Measurements from ENCODE around the gene KRT1. TPM values are rescaled to one million over a fixed set of nuclear protein-coding genes. Genes with fewer than 3 reads are reported as not detected.
"Not testable (repeated sequence)": the region's sequence is repeated elsewhere in the genome, so short reads cannot be mapped to it uniquely, and the experiment has no call there.

KRT1 gene
- total RNA-seq, 1 donor from 2014 or later: not detected

- DNase-seq (ENCODE audit: low read depth): no peak
Measured at GRCh38 chr12:52682938-52683574, 2.8 kb upstream of the KRT1 start.

- no peak for DNase-seq (ENCODE audit: low read depth)
Measured at GRCh38 chr12:52682381-52682660, 2.1 kb upstream of the KRT1 start.

- no peak for DNase-seq (ENCODE audit: low read depth)
Measured at GRCh38 chr12:52681526-52682380, 1.5 kb upstream of the KRT1 start.

- DNase-seq (ENCODE audit: low read depth): no peak
Measured at GRCh38 chr12:52679875-52680274, 332 bp downstream of the KRT1 start.

- DNase-seq (ENCODE audit: low read depth): no peak
Measured at GRCh38 chr12:52677671-52678070, 2.5 kb downstream of the KRT1 start.

GRCh38 chr12:52677126-52677525, 3.1 kb downstream of the KRT1 start:
- no peak for DNase-seq (ENCODE audit: low read depth)

- no peak for DNase-seq (ENCODE audit: low read depth)
Measured at GRCh38 chr12:52676163-52676562, 4.0 kb downstream of the KRT1 start.

GRCh38 chr12:52675301-52675701, 4.9 kb downstream of the KRT1 start:
- no peak for DNase-seq (ENCODE audit: low read depth)

GRCh38 chr12:52674433-52674775, 5.8 kb downstream of the KRT1 start:
- DNase-seq (ENCODE audit: low read depth): no peak

- no peak for DNase-seq (ENCODE audit: low read depth)
Measured at GRCh38 chr12:52673713-52674432, 6.3 kb downstream of the KRT1 start.

GRCh38 chr12:52673217-52673616, 7.0 kb downstream of the KRT1 start:
- DNase-seq (ENCODE audit: low read depth): no peak

GRCh38 chr12:52672321-52672933, 7.8 kb downstream of the KRT1 start:
- DNase-seq (ENCODE audit: low read depth): no peak

- DNase-seq (ENCODE audit: low read depth): no peak
Measured at GRCh38 chr12:52670961-52671360, 9.2 kb downstream of the KRT1 start.

- DNase-seq (ENCODE audit: low read depth): no peak
Measured at GRCh38 chr12:52670506-52670905, 9.7 kb downstream of the KRT1 start.

- DNase-seq (ENCODE audit: low read depth): not testable (repeated sequence)
Measured at GRCh38 chr12:52669941-52670340, 10.3 kb downstream of the KRT1 start.

- DNase-seq (ENCODE audit: low read depth): no peak
Measured at GRCh38 chr12:52669426-52669825, 10.8 kb downstream of the KRT1 start.

- DNase-seq (ENCODE audit: low read depth): no peak
Measured at GRCh38 chr12:52667931-52668330, 12.3 kb downstream of the KRT1 start.

- DNase-seq (ENCODE audit: low read depth): no peak
Measured at GRCh38 chr12:52667509-52667908, 12.7 kb downstream of the KRT1 start.

- DNase-seq (ENCODE audit: low read depth): no peak
Measured at GRCh38 chr12:52666471-52666870, 13.7 kb downstream of the KRT1 start.

GRCh38 chr12:52663420-52663819, 16.8 kb downstream of the KRT1 start:
- DNase-seq (ENCODE audit: low read depth): no peak

- no peak for DNase-seq (ENCODE audit: low read depth)
Measured at GRCh38 chr12:52662918-52663229, 17.3 kb downstream of the KRT1 start.
